ENCODE results near the gene KLK2. TPM values are rescaled to one million over a fixed set of nuclear protein-coding genes. Genes with fewer than 3 reads are reported as not detected.

Gene KLK2
- total RNA-seq, 1 experiment from 2014 or later, result not detected

- DNase-seq (ENCODE audit: low read depth), result peak; percentile 71
Measured at GRCh38 chr19:50922317-50922853, 49.1 kb downstream of the KLK2 start.

GRCh38 chr19:50924586-50924985 is 51.3 kb downstream of the KLK2 start:
- DNase-seq (ENCODE audit: low read depth), result no peak

- no peak for DNase-seq (ENCODE audit: low read depth)
Measured at GRCh38 chr19:50925734-50926133, 52.5 kb downstream of the KLK2 start.

- no peak for DNase-seq (ENCODE audit: low read depth)
Measured at GRCh38 chr19:50926144-50926543, 52.9 kb downstream of the KLK2 start.

GRCh38 chr19:50928831-50929230 is 55.6 kb downstream of the KLK2 start:
- DNase-seq (ENCODE audit: low read depth), result no peak

Other genes with a start within 250 kb of the KLK2 start
- gene SYT3, start 233.6 kb upstream of the KLK2 start, total RNA-seq (2014; rRNA removed; shearing (Covaris generic)), result not detected in 2 replicates
- gene C19orf81, start 224.0 kb upstream of the KLK2 start, total RNA-seq (2014; rRNA removed; shearing (Covaris generic)), result not detected in 2 replicates
- 3.9 and 4.9 TPM in 2 replicates for gene SHANK1, start 153.6 kb upstream of the KLK2 start, total RNA-seq (2014; rRNA removed; shearing (Covaris generic))
- gene CLEC11A, start 150.1 kb upstream of the KLK2 start, total RNA-seq (2014; rRNA removed; shearing (Covaris generic)), result 149 and 186 TPM in 2 replicates
- not detected in 2 replicates for gene GPR32, start 103.0 kb upstream of the KLK2 start, total RNA-seq (2014; rRNA removed; shearing (Covaris generic))
- not detected in 2 replicates for gene ACP4, start 83.0 kb upstream of the KLK2 start, total RNA-seq (2014; rRNA removed; shearing (Covaris generic))
- not detected in 2 replicates for gene KLK1, start 49.7 kb upstream of the KLK2 start, total RNA-seq (2014; rRNA removed; shearing (Covaris generic))
- not detected in 2 replicates for gene KLK15, start 39.9 kb upstream of the KLK2 start, total RNA-seq (2014; rRNA removed; shearing (Covaris generic))
- gene KLK3, start 18.5 kb upstream of the KLK2 start, total RNA-seq (2014; rRNA removed; shearing (Covaris generic)), result not detected in 2 replicates
- not detected in 2 replicates for gene KLK4, start 38.0 kb downstream of the KLK2 start, total RNA-seq (2014; rRNA removed; shearing (Covaris generic))
- not detected in 2 replicates for gene KLK5, start 79.6 kb downstream of the KLK2 start, total RNA-seq (2014; rRNA removed; shearing (Covaris generic))
- gene KLK6, start 96.2 kb downstream of the KLK2 start, total RNA-seq (2014; rRNA removed; shearing (Covaris generic)), result not detected in 2 replicates
- not detected in 2 replicates for gene KLK7, start 110.5 kb downstream of the KLK2 start, total RNA-seq (2014; rRNA removed; shearing (Covaris generic))
- not detected in 2 replicates for gene KLK8, start 128.2 kb downstream of the KLK2 start, total RNA-seq (2014; rRNA removed; shearing (Covaris generic))
- not detected in 2 replicates for gene KLK10, start 146.3 kb downstream of the KLK2 start, total RNA-seq (2014; rRNA removed; shearing (Covaris generic))
- not detected in 2 replicates for gene KLK11, start 153.2 kb downstream of the KLK2 start, total RNA-seq (2014; rRNA removed; shearing (Covaris generic))
- not detected in 2 replicates for gene KLK12, start 161.6 kb downstream of the KLK2 start, total RNA-seq (2014; rRNA removed; shearing (Covaris generic))
- gene KLK13, start 191.7 kb downstream of the KLK2 start, total RNA-seq (2014; rRNA removed; shearing (Covaris generic)), result not detected in 2 replicates
- gene KLK14, start 209.4 kb downstream of the KLK2 start, total RNA-seq (2014; rRNA removed; shearing (Covaris generic)), result not detected in 2 replicates
- gene CTU1, start 235.0 kb downstream of the KLK2 start, total RNA-seq (2014; rRNA removed; shearing (Covaris generic)), result 3.6 and 6.8 TPM in 2 replicates

Measured in RPMI7951 (cell line).